GM18517 (cell line): ENCODE data around the gene EXT2.

Source experiments
- ATAC-seq: cut with Tn5 transposase; IDR thresholded peaks from one replicate; pipeline ENCODE4 v1.9.1; 2021; ENCODE audit warnings: mild to moderate bottlenecking, moderate library complexity; ENCODE audit not compliant: unreplicated experiment

The EXT2 gene

DNA sequence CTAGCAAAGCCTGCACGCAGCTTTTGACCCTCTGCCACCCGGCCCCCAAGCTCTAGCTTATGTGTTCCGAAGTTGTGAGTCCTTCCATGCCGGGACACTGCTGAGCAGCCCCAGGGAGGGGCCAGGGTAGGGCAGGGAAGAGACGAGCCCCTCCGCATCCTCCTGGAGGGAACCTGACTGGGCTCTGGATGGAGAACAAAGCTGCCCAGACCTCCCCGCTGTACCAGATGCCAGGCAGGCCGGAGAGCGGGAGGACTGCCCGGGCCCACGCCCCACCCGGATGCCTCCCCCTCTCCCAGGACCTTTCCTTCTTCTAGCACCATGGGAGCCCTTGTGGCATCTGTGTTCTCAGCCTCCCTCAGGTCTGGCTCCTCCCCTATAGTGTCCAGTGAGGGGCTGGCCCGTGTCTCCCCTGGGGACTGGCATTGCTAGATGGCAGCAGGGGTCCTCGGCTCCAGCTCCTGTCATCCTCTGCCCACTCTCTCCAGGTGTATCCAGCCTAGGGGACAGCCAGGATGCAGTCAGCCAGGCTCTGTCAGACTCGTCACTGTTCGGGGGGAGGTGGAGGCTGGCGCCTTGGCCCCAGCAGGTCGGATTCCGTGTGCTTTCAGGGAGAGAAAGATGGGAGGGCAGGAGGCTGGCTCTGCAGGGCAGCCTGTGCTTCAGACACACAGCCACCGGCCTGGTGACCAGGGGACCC, 168.4 kb downstream of the EXT2 start:
- ATAC-seq, result no peak

DNA sequence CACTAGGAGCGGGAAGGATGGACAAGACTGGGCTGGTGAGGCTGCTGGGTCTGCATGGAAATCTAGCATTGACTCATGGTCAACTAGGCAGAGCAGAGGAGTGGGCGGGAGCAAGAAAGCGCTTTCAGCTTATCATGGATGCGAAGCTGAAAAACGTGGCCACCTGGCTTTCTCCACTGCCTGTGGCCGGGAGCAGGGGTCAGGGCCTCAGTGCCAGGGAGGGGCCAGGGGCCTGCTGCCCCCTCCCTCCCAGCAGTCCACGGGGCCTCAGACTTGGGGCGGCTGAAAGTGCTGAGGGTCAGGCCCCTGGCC, 168.9 kb downstream of the EXT2 start:
- no peak for ATAC-seq

DNA sequence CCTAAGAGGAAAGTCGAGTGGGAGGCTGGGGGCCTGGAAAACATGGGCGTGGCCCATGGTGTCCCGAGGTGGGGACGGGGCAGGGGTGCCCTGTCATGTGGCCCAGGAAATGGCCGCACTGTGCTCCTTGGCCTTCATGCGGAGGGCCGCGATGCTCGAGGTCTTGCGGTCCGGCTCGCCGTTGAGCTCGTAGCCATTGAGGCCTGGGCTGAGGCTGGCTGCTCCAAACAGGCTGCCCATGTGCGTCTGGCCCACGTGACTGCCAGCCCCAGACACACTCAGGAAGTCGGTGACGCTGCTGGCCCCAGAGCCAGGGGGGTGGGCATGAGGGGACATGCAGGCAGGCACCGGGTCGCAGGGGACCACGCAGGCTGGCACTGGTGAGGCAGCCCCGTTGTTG, 169.3 kb downstream of the EXT2 start:
- no peak for ATAC-seq

- no peak for ATAC-seq
These were observed 170.7 kb downstream of the EXT2 start for GRCh38 chr11:44266056-44266780.

GRCh38 chr11:44267006-44267749, 171.7 kb downstream of the EXT2 start:
- ATAC-seq, result no peak

DNA sequence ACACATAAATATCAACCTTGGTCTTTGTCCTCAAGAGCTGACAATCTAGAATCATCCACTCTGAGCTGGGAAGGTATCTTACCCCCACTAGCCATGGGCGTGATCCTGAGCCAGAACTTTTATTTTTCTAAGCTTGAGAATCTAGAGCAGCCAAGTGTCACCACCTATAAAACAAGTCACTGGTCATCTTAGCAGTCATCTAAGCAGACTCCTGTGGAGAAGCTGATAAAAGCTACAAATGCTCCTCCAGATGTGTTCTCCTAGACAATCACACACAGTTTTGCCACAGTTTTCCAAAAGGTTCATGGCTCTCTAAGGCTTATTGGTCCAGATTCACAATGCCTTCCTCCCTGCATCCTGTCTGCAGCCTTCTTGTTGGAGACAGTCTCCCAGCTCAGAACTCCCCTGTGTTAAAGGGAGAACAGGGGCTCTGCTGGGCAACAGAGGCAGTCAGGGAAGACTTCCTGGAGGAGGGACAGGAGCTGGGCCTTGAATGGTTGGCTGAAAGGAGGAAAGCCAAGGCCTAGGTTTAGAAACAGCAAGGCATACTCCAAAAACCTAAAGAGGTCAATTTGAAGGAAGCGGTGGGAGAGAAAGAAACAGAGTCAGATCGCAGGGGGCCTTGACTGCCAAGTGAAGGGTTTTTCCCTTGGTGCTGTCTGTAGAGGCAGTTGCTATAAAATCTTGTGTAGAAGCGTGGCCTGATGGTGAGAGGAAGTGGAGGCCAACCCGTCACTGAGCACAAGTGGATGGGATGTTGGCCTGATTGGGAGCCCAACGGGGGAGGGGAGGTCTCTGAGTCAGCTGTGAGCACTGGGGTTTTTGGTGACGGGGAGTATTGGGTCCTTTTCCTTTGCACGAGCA, 172.5 kb downstream of the EXT2 start:
- no peak for ATAC-seq

- ATAC-seq, result no peak
These were observed 173.2 kb downstream of the EXT2 start for GRCh38 chr11:44268614-44269080.

GRCh38 chr11:44269369-44270351, 174.2 kb downstream of the EXT2 start:
- no peak for ATAC-seq

GRCh38 chr11:44270403-44271273, 175.2 kb downstream of the EXT2 start:
- no peak for ATAC-seq

GRCh38 chr11:44271286-44271685, 175.8 kb downstream of the EXT2 start:
- ATAC-seq, result no peak

GRCh38 chr11:44274404-44274803, 178.9 kb downstream of the EXT2 start:
- no peak for ATAC-seq

GRCh38 chr11:44275241-44275640, 179.8 kb downstream of the EXT2 start:
- ATAC-seq, result no peak

GRCh38 chr11:44275961-44276550, 180.6 kb downstream of the EXT2 start:
- no peak for ATAC-seq

- ATAC-seq, result no peak
These were observed 182.0 kb downstream of the EXT2 start for GRCh38 chr11:44277196-44278090.

- ATAC-seq, result no peak
These were observed 184.0 kb downstream of the EXT2 start for GRCh38 chr11:44279483-44279882.

GRCh38 chr11:44280257-44280656, 184.8 kb downstream of the EXT2 start:
- no peak for ATAC-seq

GRCh38 chr11:44281151-44281550, 185.7 kb downstream of the EXT2 start:
- no peak for ATAC-seq
